GM10248 (cell line): ENCODE results near the gene TTC34.
"Not testable (repeated sequence)": the region's sequence is repeated elsewhere in the genome, so short reads cannot be mapped to it uniquely, and the experiment has no call there.

Experiments
- CTCF ChIA-PET: fragments of 300-600 bp; sonication (Branson Sonifier 250); formaldehyde crosslinking; extraction: SDS; loops from one replicate; lab custom pipeline; 2021; ENCODE audit warnings: antibody characterized with exemption; lab: Yijun Ruan, JAX
- POLR2A ChIA-PET: fragments of 350-650 bp; sonication (Branson Sonifier 250); formaldehyde crosslinking; extraction: SDS; loops from one replicate; lab custom pipeline; 2020; ENCODE audit warnings: antibody characterized with exemption; lab: Yijun Ruan, JAX
- DNase-seq: peaks from one replicate; pipeline ENCODE4 v3.0.0; 2012; ENCODE audit errors: extremely low spot score
- CTCF ChIP-seq: IDR thresholded peaks from 2 replicates; pipeline ENCODE4 v1.5.1; 2012; ENCODE audit warnings: mild to moderate bottlenecking, low read depth; ENCODE audit errors: extremely low read depth, missing control alignments, control extremely low read depth

The TTC34 gene

GRCh38 chr1:2784854-2785630 lies 16.5 kb downstream of the TTC34 start:
- DNase-seq: no peak
- POLR2A ChIA-PET: no interaction called here
- no peak for TF ChIP-seq CTCF
- CTCF ChIA-PET: interaction anchor here (0.7 to 1.2 kb wide), 2 partner anchors 370 to 371 kb away, joined by 3 read pairs; no protein-coding TSS in a partner anchor

- ChIA-PET CTCF (interaction anchor here (1.2 kb wide), 1 partner anchor 369 kb away, joined by 3 read pairs; no protein-coding TSS in a partner anchor), POLR2A (no interaction called here)
- no peak for DNase-seq
- TF ChIP-seq CTCF: no peak
These were observed 17.8 kb downstream of the TTC34 start for GRCh38 chr1:2783435-2784397.

- ChIA-PET POLR2A (no interaction called here), CTCF (no interaction called here)
- DNase-seq: no peak
- no peak for TF ChIP-seq CTCF
These were observed 18.4 kb downstream of the TTC34 start for GRCh38 chr1:2783069-2783434.

- POLR2A ChIA-PET: no interaction called here
- no peak for TF ChIP-seq CTCF
- CTCF ChIA-PET: no interaction called here
- no peak for DNase-seq
These were observed 19.9 kb downstream of the TTC34 start for GRCh38 chr1:2781627-2782026.

GRCh38 chr1:2778220-2778592 lies 23.3 kb downstream of the TTC34 start:
- no peak for TF ChIP-seq CTCF
- ChIA-PET POLR2A (no interaction called here), CTCF (no interaction called here)

GRCh38 chr1:2777424-2778219 lies 23.9 kb downstream of the TTC34 start:
- ChIA-PET POLR2A (no interaction called here), CTCF (no interaction called here)
- DNase-seq: no peak
- TF ChIP-seq CTCF: no peak

More at GRCh38 chr1:2778220-2778592, 23.3 kb downstream of the TTC34 start:
- no peak for DNase-seq

GRCh38 chr1:2775333-2775732 lies 26.2 kb downstream of the TTC34 start:
- POLR2A ChIA-PET, CTCF ChIA-PET, DNase-seq: not testable (repeated sequence)

- POLR2A ChIA-PET, CTCF ChIA-PET, DNase-seq: not testable (repeated sequence)
These were observed 33.4 kb downstream of the TTC34 start for GRCh38 chr1:2768052-2768451.

- DNase-seq, CTCF ChIA-PET, POLR2A ChIA-PET: not testable (repeated sequence)
These were observed 42.1 kb downstream of the TTC34 start for GRCh38 chr1:2759433-2759832.
